CD4-positive, alpha-beta T cell treated with Interferon alpha-2 for 1 hour (primary cell): ENCODE data around the gene MAS1.
"Not testable (repeated sequence)": the region's sequence is repeated elsewhere in the genome, so short reads cannot be mapped to it uniquely, and the experiment has no call there.

Source experiments
- DNase-seq, 2 donors: peaks; one replicate each; pipeline ENCODE4 v3.0.0-alpha.2; 2020 to 2022

Gene MAS1

GRCh38 chr6:159890792-159891191 lies at the start of gene MAS1:
TSS of gene MAS1 (plus strand) at chr6:159890988. CDS start at chr6:159906956, 15,968 bp downstream.
- DNase-seq, result no peak

DNA sequence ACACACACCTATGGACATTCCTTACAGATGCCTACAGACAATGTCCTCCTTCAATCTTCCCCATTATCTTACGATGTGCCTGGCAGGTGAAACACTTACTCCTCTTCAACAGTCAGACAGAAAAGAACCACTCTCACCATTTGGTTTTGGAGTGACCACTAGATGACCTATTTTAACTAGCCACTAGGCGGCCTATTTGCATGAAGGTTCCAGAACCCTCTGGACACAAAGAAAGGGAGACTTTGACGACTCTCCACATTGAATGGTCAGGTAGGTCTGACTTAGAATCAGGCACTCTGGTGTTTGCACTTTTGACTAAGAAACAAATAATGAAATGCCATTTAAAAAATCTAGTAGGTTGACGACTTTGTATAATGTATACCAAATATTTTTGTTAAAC lies 48.8 kb upstream of the MAS1 start:
- no peak for DNase-seq

- no peak for DNase-seq
Observed at GRCh38 chr6:159844737-159845645, 45.8 kb upstream of the MAS1 start.

GRCh38 chr6:159848552-159848951 lies 42.2 kb upstream of the MAS1 start:
- not testable (repeated sequence) for DNase-seq

DNA sequence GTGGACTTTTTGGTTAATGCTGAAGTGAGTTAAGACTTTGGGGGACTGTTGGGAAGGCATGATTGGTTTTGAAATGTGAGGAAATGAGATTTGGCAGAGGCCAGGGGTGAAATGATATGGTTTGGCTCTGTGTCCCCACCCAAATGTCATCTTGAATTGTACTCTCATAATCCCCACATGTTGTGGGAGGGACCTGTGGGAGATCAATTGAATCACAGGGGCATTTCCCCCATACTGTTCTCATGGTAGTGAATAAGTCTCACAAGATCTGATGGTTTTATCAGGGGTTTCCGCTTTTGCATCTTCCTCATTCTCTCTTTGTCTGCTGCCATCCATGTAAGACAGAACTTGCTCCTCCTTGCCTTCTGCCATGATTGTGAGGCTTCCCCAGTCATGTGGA lies 40.9 kb upstream of the MAS1 start:
- DNase-seq, result not testable (repeated sequence)

DNA sequence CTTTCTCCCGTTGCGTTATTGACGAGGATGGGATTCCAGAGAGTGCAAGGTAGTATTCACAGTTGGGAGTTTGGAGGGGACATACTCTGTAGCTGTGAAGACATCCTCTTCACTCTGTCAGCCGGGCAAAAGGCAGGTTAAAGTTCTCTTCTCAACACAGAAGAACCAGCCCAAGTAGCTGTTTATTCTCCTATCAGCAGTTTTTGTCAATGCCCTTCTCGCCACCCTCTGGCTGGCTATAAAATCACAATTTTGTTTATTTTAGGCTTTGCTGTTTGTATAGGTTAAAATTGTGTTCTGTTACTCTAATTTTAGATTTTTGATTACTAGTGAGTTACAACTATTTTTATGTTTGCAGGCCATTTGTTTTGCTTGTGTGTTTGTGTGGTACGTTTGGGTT lies 37.9 kb upstream of the MAS1 start:
- DNase-seq, result peak; percentile 9 to 50

DNA sequence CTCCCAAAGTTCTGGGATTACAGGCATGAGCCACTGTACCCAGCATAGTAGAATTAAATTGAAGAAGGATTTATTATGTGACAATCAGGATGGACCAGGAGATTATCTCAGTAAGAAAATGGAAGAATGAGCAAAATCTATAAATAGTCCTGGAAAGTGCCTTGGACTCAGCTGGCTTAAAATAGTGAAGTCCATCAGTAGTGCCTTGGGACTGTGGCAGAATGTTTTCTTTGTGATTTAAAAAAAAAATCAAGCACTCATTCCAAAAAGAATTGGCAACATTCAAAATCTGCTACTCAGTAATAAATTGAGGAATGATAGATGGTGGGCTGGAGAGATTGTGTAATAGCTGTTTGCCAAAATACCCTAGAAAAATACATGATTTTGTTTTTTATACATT lies 37.0 kb upstream of the MAS1 start:
- no peak for DNase-seq

- no peak for DNase-seq
Observed at GRCh38 chr6:159854959-159855358, 35.8 kb upstream of the MAS1 start.

DNA sequence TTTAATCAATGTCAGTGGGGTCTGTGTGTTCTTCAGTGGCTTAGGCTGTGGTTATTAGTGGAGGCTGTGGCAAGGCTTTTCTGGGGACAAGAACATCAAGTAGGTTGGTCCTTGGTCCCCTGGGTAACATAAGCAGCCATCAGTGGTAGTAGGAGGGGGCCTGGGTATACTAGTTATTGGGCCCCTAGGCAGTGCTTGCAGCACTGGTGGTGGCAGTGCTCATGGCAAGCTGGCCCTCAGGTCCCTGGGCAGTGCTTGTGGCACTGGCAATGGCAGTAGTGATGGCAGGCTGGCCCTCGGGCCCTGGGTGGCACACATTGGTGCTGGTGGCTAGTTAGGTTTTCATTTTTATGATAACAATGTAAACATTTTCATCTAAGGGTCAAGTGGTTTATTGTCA lies 32.5 kb upstream of the MAS1 start:
- DNase-seq, result no peak

DNA sequence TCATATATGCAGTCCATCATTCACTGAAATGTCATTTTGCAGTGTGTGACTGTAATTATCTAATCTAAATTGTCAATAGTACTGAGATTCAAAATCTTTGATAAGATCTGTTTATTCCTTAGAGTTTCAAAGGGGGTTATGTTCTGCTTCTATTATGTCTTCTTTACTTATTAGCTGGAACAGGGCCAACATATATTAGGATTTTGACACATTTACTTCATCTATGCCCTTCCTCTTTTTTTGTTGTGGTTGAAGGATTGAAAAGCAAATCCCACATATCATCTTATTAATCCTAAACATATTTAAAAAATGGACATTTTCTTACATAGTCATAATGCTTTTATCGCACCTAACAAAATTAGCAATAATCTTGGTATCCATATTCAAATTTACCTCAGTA lies 30.3 kb upstream of the MAS1 start:
- DNase-seq, result no peak

GRCh38 chr6:159862103-159862502 lies 28.7 kb upstream of the MAS1 start:
- DNase-seq, result peak in 1 of 2 donors; percentile 11

DNA sequence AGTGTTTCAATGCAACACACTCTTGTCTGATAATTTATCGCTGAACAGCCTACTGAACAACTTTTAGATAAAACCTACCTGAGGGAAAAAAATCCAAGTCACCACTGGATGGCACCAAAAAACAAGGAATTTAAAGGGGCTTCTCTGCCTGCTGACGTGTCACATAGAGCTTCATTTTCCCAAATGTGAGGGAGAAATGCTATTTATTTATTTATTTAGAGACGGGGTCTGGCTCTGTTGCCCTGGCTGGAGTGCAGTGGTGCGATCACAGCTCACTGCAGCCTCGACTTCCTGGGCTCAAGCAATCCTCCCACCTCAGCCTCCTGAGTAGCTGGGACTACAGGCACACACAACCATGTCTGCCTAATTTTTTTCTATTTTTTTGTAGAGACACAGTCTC lies 27.4 kb upstream of the MAS1 start:
- peak; percentile 32 to 61 for DNase-seq

DNA sequence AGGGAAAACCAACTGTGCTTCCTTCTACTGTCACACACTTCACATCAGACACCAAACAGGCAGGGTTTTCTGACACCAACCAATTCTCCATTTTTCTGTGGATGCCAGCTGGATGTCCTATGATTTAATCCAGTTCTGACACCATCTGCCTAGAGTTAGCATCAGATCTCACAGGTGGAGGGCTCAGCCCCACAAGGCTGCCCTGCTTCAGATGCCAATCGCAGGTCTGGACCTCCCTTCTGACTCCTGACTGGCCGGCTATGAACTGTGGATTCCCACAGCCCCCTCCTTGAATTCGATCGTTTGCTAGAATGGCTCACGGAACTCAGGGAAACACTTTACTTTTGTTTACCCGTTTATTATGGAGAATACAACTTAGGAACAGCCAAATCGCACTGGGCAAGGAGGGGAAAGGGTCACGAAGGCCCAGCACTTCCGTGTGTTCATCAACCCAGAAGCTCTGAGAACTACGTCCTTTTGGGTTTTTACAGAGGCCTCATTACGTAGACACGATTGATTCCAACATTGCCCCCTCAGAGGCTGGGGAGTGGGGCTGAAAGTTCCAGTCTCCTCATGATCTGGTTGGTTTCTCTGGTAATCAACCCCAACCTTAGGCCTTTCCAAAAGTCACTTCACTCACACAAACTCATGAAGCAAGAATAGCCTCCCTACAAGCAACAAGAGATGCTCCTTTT lies 25.4 kb upstream of the MAS1 start:
- no peak for DNase-seq

DNA sequence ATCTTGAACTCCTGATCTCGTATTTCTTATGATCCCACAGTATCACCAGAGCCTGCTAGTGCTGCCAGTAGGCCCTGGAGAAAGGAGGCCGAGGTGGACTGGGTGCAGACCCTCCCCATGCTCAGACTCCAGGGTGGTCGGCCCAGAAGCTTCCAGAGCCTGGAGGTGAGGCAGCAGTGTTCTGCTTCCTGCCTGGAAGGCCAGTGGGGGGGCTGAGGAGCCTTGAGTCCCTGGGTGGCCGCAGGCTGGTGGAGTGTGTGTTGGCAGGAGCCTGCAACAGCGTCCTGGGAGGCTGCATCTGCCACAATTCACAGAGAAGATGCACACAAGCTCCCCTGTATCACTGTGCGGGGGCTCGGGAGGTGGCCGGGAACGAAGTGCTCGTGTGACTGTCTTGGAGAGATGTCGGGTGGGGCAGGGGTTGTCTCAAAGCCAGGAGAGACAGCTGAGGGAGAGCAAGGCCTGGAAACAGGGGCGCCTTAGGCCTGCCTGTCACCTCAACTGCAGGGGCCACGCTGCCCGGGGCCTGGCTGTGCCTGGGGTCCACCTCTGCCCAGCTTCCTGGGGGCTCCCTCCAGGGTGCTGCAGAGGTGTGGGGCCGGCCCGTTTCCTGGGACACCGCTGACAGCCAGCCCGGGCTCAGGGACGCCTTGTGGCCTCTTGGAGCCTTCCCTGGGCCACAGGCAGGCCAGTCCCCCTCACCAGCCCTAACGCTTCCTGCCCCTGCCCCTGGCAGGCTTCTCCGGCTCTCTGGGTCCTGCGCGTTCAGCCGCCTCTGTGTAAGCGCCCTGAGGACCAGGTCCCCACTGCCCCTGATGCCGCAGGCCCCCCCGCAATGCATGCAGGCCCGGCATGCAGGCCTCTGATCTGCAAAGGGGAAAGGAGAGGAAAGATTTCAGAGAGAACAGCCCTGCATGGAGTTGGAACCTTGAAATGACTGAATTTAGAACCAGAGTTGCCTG lies 24.2 kb upstream of the MAS1 start:
- DNase-seq, result no peak

- DNase-seq, result no peak
Observed at GRCh38 chr6:159871241-159871640, 19.5 kb upstream of the MAS1 start.

DNA sequence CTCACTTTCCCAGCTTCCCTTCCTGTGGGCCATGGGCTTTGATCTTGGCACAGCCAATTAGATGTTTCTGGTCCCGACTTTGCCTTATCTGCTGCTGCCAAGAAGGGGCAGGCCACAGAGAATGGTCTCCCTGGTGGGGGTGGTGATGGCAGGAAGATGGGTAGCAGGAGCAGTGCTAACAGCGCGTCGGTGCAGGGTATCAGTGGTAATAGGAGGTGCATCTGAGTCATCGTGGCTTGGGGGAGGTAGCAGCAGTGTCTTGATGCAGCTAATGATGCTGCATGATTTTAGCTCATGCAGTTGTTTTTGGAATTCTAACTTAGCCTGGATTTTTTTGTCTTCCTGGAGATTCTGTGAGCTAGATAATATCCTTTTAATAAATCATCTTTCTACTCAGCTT lies 18.9 kb upstream of the MAS1 start:
- no peak for DNase-seq

- no peak for DNase-seq
Observed at GRCh38 chr6:159874435-159874834, 16.4 kb upstream of the MAS1 start.

- DNase-seq, result no peak
Observed at GRCh38 chr6:159875194-159875593, 15.6 kb upstream of the MAS1 start.

GRCh38 chr6:159876242-159876641 lies 14.5 kb upstream of the MAS1 start:
- DNase-seq, result no peak

- DNase-seq, result no peak
Observed at GRCh38 chr6:159877256-159877808, 13.5 kb upstream of the MAS1 start.

- no peak for DNase-seq
Observed at GRCh38 chr6:159878341-159878740, 12.4 kb upstream of the MAS1 start.

GRCh38 chr6:159879856-159880255 lies 10.9 kb upstream of the MAS1 start:
- DNase-seq, result no peak
